Right lobe of liver (tissue), 4 donors: Measurements from ENCODE around the gene CCL27.
A peak's percentile ranks its signal among the peaks of the same experiment; 100 is the strongest.

ENCODE experiments used
- POLR2A ChIP-seq: fragments of 450-650 bp; IDR thresholded peaks from one replicate; pipeline ENCODE4 v1.6.1; 2017; ENCODE audit warnings: antibody characterized with exemption, mild to moderate bottlenecking
- TF ChIP-seq, protein P1 (sequence below), 4 donors: fragments of 200-600 bp in 3 of 4; fragments of 450-650 bp in 1 of 4; IDR thresholded peaks; one replicate each; pipeline versions ENCODE4 v1.5.1 to v1.8.0; 2016 to 2022; ENCODE audit warnings: antibody characterized with exemption in 4 of 4, mild to moderate bottlenecking in 2 of 4
- donor health status: DM: no; HTN: no; CAD: no.
- donor health status: DM: no; HTN: no; CAD: no.
- donor health status: DM: no; HTN: yes; CAD: no.

DNA sequence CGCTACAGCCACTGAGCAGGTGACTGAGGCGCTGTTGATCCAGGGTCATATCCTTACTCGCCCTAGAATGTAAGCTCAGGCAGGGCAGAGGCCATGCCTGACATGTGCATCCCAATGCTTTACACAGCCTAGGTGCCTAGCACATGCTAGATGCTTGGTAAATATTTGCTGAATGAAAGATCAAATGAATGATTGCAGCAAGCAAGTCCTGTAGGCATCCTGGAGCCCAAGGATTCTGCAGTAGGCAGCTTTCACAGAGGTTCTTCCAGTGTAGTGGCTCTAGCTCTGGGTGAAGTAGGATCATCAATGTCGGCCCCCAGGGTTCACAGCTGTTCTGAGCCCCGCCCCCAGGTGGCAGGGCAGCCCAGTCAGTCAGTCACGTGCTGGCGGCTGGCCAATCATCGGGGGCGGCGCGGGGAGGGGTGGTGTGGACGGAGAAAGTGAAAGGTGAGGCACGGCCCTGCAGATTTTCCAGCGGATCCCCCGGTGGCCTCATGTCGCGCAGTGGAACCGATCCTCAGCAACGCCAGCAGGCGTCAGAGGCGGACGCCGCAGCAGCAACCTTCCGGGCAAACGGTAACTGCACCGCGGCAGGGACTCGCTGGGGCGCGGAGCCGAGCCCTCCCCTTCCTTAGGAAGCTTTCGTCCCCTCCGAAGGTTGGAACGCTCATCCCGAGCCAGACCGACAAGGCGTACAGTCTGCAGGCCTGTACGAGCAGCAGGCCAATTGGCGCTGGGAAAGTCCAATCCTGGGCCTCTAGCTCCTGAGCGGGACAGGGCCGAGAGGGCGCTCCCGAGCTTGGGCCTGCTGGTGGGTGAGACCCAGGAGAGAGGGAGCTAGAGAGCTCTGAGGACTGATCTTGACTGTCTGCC is 16.0 kb downstream of the CCL27 start, which contains the start of gene GALT:
- peak; percentile 73 for TF ChIP-seq POLR2A
- TF ChIP-seq, protein P1, sequence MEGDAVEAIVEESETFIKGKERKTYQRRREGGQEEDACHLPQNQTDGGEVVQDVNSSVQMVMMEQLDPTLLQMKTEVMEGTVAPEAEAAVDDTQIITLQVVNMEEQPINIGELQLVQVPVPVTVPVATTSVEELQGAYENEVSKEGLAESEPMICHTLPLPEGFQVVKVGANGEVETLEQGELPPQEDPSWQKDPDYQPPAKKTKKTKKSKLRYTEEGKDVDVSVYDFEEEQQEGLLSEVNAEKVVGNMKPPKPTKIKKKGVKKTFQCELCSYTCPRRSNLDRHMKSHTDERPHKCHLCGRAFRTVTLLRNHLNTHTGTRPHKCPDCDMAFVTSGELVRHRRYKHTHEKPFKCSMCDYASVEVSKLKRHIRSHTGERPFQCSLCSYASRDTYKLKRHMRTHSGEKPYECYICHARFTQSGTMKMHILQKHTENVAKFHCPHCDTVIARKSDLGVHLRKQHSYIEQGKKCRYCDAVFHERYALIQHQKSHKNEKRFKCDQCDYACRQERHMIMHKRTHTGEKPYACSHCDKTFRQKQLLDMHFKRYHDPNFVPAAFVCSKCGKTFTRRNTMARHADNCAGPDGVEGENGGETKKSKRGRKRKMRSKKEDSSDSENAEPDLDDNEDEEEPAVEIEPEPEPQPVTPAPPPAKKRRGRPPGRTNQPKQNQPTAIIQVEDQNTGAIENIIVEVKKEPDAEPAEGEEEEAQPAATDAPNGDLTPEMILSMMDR (IDR thresholded peaks at IDR 0.05), result peak; percentile 19 to 31 (median 22)
